Activated naive CD4-positive, alpha-beta T cell treated with anti-CD3 and anti-CD28 coated beads, Interleukin-2, amount 50 U/mL, for 16 hours (primary cell): ENCODE data around the gene MYOM3.
"Not testable (repeated sequence)": the region's sequence is repeated elsewhere in the genome, so short reads cannot be mapped to it uniquely, and the experiment has no call there.

Source experiments
- DNase-seq: peaks from one replicate; pipeline ENCODE4 v3.0.0-alpha.2; 2020

MYOM3 gene

GRCh38 chr1:24069817-24070216 lies 42.1 kb downstream of the MYOM3 start:
- DNase-seq, result no peak

- no peak for DNase-seq
Measured at GRCh38 chr1:24067978-24068377, 44.0 kb downstream of the MYOM3 start.

GRCh38 chr1:24065304-24065703 lies 46.6 kb downstream of the MYOM3 start:
- DNase-seq, result no peak

- no peak for DNase-seq
Measured at GRCh38 chr1:24062221-24062620, 49.7 kb downstream of the MYOM3 start.

- DNase-seq, result no peak
Measured at GRCh38 chr1:24060482-24060881, 51.5 kb downstream of the MYOM3 start.

- DNase-seq, result no peak
Measured at GRCh38 chr1:24058671-24059455, 53.1 kb downstream of the MYOM3 start.

GRCh38 chr1:24057171-24057570 lies 54.8 kb downstream of the MYOM3 start:
- no peak for DNase-seq

GRCh38 chr1:24055681-24056080 lies 56.3 kb downstream of the MYOM3 start:
- DNase-seq, result no peak

GRCh38 chr1:24052220-24052619 lies 59.7 kb downstream of the MYOM3 start:
- DNase-seq, result no peak

GRCh38 chr1:24051206-24051945 lies 60.6 kb downstream of the MYOM3 start:
- no peak for DNase-seq

GRCh38 chr1:24049733-24050132 lies 62.2 kb downstream of the MYOM3 start:
- no peak for DNase-seq

- not testable (repeated sequence) for DNase-seq
Measured at GRCh38 chr1:24048894-24049293, 63.0 kb downstream of the MYOM3 start.

- DNase-seq, result no peak
Measured at GRCh38 chr1:24048205-24048869, 63.6 kb downstream of the MYOM3 start.

GRCh38 chr1:24047110-24047477 lies 64.8 kb downstream of the MYOM3 start:
- DNase-seq, result no peak

- no peak for DNase-seq
Measured at GRCh38 chr1:24045771-24046170, 66.2 kb downstream of the MYOM3 start.

- not testable (repeated sequence) for DNase-seq
Measured at GRCh38 chr1:24044672-24045071, 67.3 kb downstream of the MYOM3 start.

- no peak for DNase-seq
Measured at GRCh38 chr1:24043345-24044032, 68.4 kb downstream of the MYOM3 start.

- no peak for DNase-seq
Measured at GRCh38 chr1:24042315-24042714, 69.6 kb downstream of the MYOM3 start.

GRCh38 chr1:24036088-24036487 lies 75.8 kb downstream of the MYOM3 start:
- DNase-seq, result no peak

GRCh38 chr1:24032981-24033380 lies 79.0 kb downstream of the MYOM3 start:
- no peak for DNase-seq

- not testable (repeated sequence) for DNase-seq
Measured at GRCh38 chr1:24030976-24031516, 80.9 kb downstream of the MYOM3 start.

GRCh38 chr1:24027838-24028468 lies 84.0 kb downstream of the MYOM3 start:
- no peak for DNase-seq
